Lower lobe of right lung (tissue), 2 donors: ENCODE data around the gene AKT2. TPM values are rescaled to one million over a fixed set of nuclear protein-coding genes. Genes with fewer than 3 reads are reported as not detected.

Experiments used
- ATAC-seq, 2 donors: fragments of 200-7000 bp; cut with Tn5 transposase; one replicate each; pipeline ENCODE4 v1.9.1; 2020 to 2022; ENCODE audit warnings: mild to moderate bottlenecking in 2 of 2, moderate library complexity in 2 of 2
- DNase-seq: peaks from one replicate; pipeline ENCODE4 v3.0.0-alpha.2; 2020
- H3K27ac ChIP-seq: fragments of 200-600 bp; one replicate; pipeline ENCODE4 v1.8.0; 2022
- H3K27me3 ChIP-seq: fragments of 200-600 bp; one replicate; pipeline ENCODE4 v1.8.0; 2022; ENCODE audit warnings: low read depth
- H3K36me3 ChIP-seq: fragments of 200-600 bp; one replicate; pipeline ENCODE4 v1.8.0; 2022; ENCODE audit warnings: mild to moderate bottlenecking
- H3K4me1 ChIP-seq: fragments of 200-600 bp; one replicate; pipeline ENCODE4 v1.8.0; 2022
- H3K4me3 ChIP-seq: fragments of 200-600 bp; one replicate; pipeline ENCODE4 v1.8.0; 2022; ENCODE audit warnings: mild to moderate bottlenecking
- H3K9me3 ChIP-seq: fragments of 200-600 bp; one replicate; pipeline ENCODE4 v1.8.0; 2022
- intact Hi-C: fragments of 100-400 bp; cut with DNase I; formaldehyde crosslinking; loops from one replicate; pipeline ENCODE4 v1.11.0; 2022
- total RNA-seq: library from RNA; stranded (reverse); fragmentation: NEBNext Ultra II Directional; extraction: Animal tissue kit (Norgen Biotek cat#: 25700); gene quantifications from one replicate; pipeline ENCODE4 v1.2.1, GENCODE V29; 2021
- TF ChIP-seq, protein P1 (sequence below): fragments of 200-600 bp; IDR thresholded peaks from one replicate; pipeline ENCODE4 v1.8.0; 2022; ENCODE audit warnings: antibody characterized with exemption, mild to moderate bottlenecking
- donor health status: DM: no; HTN: yes; CAD: no; lungs with severe emphysema.

The AKT2 gene
- total RNA-seq, 1 donor from 2014 or later, result 102 TPM

DNA sequence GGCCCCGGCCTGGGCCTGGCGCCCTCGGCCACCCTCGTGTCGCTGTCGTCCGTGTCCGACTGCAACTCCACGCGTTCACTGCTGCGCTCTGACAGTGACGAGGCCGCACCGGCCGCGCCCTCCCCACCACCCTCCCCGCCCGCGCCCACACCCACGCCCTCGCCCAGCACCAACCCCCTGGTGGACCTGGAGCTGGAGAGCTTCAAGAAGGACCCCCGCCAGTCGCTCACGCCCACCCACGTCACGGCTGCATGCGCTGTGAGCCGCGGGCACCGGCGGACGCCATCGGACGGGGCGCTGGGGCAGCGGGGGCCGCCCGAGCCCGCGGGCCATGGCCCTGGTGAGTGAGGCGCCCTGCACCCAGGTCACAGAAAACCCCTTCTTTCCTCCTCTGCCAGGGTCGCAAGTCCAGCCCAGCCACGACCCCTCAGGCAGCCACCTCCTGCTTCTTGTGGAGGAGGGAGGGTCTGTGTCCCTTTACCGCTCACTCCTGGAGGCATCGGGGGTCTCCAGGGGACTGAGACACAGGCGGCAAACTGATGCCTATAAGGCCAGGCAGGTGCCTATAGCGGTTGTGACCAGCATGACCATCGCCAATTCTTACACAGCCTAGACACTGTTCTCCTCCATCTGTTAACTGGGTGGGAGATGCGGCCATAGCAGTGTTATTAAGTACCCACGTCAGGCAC is 71.1 kb downstream of the AKT2 start:
- DNase-seq, result no peak
- no peak for ATAC-seq
- Histone ChIP-seq H3K4me1 (peaks cover 13% of the 10 kb centered on the region), H3K27me3 (peaks cover 30% of the 10 kb centered on the region), H3K9me3 (no peaks in the 10 kb centered on the region), H3K27ac (no peak overlapping the region), H3K4me3 (no peak overlapping the region), H3K36me3 (peaks cover 20% of the 10 kb centered on the region)
- intact Hi-C loops, result no loop called here
- TF ChIP-seq, protein P1, sequence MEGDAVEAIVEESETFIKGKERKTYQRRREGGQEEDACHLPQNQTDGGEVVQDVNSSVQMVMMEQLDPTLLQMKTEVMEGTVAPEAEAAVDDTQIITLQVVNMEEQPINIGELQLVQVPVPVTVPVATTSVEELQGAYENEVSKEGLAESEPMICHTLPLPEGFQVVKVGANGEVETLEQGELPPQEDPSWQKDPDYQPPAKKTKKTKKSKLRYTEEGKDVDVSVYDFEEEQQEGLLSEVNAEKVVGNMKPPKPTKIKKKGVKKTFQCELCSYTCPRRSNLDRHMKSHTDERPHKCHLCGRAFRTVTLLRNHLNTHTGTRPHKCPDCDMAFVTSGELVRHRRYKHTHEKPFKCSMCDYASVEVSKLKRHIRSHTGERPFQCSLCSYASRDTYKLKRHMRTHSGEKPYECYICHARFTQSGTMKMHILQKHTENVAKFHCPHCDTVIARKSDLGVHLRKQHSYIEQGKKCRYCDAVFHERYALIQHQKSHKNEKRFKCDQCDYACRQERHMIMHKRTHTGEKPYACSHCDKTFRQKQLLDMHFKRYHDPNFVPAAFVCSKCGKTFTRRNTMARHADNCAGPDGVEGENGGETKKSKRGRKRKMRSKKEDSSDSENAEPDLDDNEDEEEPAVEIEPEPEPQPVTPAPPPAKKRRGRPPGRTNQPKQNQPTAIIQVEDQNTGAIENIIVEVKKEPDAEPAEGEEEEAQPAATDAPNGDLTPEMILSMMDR, result no peak

DNA sequence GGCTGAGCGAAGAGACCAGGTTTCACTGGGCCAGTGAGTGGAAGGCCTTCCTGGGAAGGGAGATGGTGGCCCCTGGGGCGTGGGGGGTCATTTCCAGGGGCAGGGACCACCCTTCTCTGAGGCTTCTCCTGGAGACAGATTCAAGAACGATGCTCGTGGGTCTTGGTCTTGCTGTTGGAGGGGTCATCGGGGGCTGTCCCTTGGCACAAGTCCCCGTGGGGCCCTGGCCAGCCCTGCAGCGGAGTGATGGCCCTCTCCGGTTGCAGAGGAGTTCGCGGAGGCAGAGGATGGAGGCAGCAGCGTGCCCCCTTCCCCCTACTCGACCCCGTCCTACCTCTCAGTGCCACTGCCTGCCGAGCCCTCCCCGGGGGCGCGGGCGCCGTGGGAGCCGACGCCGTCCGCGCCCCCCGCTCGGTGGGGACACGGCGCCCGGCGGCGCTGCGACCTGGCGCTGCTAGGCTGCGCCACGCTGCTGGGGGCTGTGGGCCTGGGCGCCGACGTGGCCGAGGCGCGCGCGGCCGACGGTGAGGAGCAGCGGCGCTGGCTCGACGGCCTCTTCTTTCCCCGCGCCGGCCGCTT is 71.8 kb downstream of the AKT2 start:
- Histone ChIP-seq H3K36me3 (peaks cover 20% of the 10 kb centered on the region), H3K27ac (no peak overlapping the region), H3K27me3 (peaks cover 24% of the 10 kb centered on the region), H3K4me1 (peaks cover 16% of the 10 kb centered on the region), H3K9me3 (no peaks in the 10 kb centered on the region), H3K4me3 (no peak overlapping the region)
- ATAC-seq, result no peak
- TF ChIP-seq, protein P1, result no peak
- intact Hi-C loops, result no loop called here
- no peak for DNase-seq

DNA sequence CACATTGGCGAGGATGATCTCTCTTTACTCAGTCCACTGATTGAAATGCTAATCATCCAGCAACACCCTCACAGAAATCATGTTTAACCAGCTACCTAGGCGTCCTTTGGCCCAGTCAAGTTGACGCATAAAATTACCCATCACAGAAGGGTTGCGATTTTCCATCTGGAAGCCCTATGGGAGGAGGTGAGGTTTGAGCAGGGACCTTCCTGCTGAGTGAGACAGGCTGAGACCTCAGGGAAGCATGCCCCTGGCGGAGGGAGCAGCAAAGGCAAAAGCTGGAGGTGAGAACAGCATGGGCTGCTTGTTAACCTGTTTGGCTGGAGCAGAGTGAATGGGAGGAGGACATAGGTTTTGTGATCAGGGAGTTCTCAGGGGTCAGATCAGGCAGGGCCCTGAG is 74.3 kb downstream of the AKT2 start:
- no peaks in the 10 kb centered on the region for H3K9me3 ChIP-seq
- ATAC-seq (no peak), DNase-seq (no peak)
- H3K27me3 ChIP-seq, result no peaks in the 10 kb centered on the region
- H3K4me3 ChIP-seq, result no peak overlapping the region
- H3K27ac ChIP-seq, result no peak overlapping the region
- intact Hi-C loops, result no loop called here
- H3K36me3 ChIP-seq, result peaks cover 20% of the 10 kb centered on the region
- H3K4me1 ChIP-seq, result peaks cover 7% of the 10 kb centered on the region
- TF ChIP-seq, protein P1, result no peak

DNA sequence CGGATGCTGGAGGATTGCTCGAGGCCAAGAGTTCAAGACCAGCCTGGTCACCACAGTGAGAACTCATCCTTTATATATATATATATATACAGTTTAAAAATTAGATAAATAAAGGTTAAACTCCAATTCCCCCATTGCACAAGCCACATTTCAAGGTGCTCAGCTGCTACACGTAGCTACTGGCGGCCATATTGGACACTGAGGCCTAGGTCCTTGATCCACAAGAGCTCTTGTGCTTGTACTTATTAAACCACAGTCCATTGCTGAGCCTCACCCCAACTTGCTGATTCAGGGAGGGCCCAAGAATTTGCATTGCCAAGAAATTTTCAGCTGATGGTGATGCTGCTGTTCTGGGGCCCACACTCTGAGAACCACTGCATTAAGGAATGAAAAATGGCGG is 76.5 kb downstream of the AKT2 start:
- Histone ChIP-seq H3K27me3 (no peaks in the 10 kb centered on the region), H3K4me3 (no peak overlapping the region), H3K27ac (no peak overlapping the region), H3K4me1 (peaks cover 7% of the 10 kb centered on the region), H3K9me3 (no peaks in the 10 kb centered on the region), H3K36me3 (peaks cover 33% of the 10 kb centered on the region)
- no peak for DNase-seq
- intact Hi-C loops, result no loop called here
- TF ChIP-seq, protein P1, result no peak
- ATAC-seq, result no peak

DNA sequence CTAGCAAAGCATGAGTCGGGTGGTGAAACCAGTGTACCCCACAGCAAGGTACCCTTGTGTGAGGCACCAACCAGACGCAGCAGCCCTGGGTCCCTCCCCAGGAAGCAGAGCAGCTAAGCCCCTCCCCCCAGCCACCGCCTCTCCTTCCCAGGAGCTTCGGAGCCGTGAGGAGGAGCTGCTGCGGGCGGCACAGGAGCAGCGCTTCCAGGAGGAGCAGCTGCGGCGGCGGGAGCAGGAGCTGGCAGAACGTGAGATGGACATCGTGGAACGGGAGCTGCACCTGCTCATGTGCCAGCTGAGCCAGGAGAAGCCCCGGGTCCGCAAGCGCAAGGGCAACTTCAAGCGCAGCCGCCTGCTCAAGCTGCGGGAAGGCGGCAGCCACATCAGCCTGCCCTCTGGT is 79.4 kb downstream of the AKT2 start:
- intact Hi-C loops, result no loop called here
- H3K4me3 ChIP-seq, result no peak overlapping the region
- no peaks in the 10 kb centered on the region for H3K9me3 ChIP-seq
- TF ChIP-seq, protein P1, result no peak
- ATAC-seq (no peak), DNase-seq (no peak)
- peaks cover 7% of the 10 kb centered on the region for H3K4me1 ChIP-seq
- H3K27ac ChIP-seq, result no peak overlapping the region
- H3K27me3 ChIP-seq, result no peaks in the 10 kb centered on the region
- peaks cover 40% of the 10 kb centered on the region for H3K36me3 ChIP-seq
